ENCODE results near the gene KDM4B.

DNA sequence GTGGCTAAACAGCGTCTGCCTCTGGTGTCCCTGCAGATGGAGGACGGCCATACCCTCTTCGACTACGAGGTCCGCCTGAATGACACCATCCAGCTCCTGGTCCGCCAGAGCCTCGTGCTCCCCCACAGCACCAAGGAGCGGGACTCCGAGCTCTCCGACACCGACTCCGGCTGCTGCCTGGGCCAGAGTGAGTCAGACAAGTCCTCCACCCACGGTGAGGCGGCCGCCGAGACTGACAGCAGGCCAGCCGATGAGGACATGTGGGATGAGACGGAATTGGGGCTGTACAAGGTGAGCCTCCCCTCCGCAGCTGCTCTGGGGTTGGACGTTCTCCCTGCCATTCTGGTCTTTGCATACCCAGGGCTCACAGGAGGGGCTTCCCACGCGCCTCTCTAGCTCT lies 39.7 kb upstream of the KDM4B start:
- TF ChIP-seq, protein P1, sequence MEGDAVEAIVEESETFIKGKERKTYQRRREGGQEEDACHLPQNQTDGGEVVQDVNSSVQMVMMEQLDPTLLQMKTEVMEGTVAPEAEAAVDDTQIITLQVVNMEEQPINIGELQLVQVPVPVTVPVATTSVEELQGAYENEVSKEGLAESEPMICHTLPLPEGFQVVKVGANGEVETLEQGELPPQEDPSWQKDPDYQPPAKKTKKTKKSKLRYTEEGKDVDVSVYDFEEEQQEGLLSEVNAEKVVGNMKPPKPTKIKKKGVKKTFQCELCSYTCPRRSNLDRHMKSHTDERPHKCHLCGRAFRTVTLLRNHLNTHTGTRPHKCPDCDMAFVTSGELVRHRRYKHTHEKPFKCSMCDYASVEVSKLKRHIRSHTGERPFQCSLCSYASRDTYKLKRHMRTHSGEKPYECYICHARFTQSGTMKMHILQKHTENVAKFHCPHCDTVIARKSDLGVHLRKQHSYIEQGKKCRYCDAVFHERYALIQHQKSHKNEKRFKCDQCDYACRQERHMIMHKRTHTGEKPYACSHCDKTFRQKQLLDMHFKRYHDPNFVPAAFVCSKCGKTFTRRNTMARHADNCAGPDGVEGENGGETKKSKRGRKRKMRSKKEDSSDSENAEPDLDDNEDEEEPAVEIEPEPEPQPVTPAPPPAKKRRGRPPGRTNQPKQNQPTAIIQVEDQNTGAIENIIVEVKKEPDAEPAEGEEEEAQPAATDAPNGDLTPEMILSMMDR (IDR thresholded peaks at IDR 0.05): no peak
- TF ChIP-seq EP300 (IDR thresholded peaks at IDR 0.05) (no peak), POLR2AphosphoS5 (IDR thresholded peaks at IDR 0.05) (no peak)
